ENCODE results near the gene MAZ.
"Not testable (repeated sequence)": the region's sequence is repeated elsewhere in the genome, so short reads cannot be mapped to it uniquely, and the experiment has no call there.

The MAZ gene

DNA sequence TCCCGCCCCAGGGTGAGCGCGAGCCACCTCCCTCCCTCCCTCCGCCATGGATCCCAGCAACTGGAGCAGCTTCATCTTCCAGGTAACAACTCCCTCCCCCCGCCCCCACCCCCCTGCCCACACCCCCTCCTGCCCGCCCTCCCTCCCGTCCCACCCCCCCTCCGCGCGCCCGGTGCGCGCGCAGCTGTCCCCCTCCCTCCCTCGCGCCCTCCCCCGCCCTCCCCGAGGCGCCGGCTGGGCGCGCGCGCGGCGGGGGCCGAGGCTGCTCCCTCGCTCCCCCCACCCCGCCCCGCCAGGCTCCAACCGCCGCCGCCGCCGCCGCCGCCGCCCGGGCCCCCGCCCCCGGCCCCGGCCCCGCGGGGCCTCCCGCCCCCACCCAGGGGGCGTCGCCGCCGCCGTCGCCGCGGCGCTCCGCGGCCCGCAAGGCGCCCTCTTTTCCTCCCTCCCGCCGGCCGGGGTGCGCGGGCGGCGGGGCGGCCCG is at the start of gene MAZ:
MAZ (plus strand) TSS at position 431 of the 481 bp plus-strand sequence. CDS start 173 bp downstream, outside the sequence.
- DNase-seq: no peak

GRCh38 chr16:29756654-29757053 is 49.7 kb upstream of the MAZ start:
- DNase-seq: no peak

DNA sequence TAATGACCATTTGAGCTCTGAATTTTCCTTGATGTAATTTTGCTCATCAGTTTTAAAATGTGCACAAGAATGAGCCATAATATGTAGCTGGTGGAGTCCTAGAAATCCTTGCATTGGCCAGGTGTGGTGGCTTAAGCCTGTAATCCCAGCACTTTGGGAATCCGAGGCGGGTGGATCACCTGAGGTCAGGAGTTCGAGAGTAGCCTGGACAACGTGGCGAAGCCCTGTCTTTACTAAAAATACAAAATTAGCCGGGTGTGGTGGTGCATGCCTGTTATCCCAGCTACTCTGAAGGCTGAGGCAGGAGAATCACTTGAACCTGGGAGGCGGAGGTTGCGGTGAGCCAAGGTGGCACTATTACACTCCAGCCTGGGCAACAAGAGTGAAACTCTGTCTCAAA is 49.2 kb upstream of the MAZ start:
- DNase-seq: not testable (repeated sequence)

DNA sequence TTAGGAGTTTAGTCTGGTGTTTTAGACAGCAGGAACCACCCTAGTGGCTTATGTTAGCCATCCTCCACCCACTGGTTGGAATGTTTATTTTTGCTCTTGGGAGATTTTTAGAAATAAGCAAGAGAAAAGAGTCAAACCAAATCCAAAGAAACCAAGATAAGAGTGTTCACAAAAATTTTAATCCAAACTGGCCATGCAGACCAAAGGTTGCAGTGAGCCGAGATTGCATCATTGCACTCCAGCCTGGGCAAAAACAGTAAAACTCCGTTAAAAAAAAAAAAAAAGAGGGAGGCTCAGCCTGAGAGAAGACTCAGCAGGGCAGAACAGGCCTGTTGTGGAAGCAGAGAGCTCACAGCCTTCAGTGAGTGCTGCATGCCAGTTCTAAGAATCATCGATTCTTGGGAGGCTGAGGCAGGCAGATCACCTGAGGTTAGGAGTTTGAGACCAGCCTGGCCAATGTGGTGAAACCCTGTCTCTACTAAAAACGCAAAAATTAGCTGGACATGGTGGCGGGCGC is 48.3 kb upstream of the MAZ start:
- no peak for DNase-seq

DNA sequence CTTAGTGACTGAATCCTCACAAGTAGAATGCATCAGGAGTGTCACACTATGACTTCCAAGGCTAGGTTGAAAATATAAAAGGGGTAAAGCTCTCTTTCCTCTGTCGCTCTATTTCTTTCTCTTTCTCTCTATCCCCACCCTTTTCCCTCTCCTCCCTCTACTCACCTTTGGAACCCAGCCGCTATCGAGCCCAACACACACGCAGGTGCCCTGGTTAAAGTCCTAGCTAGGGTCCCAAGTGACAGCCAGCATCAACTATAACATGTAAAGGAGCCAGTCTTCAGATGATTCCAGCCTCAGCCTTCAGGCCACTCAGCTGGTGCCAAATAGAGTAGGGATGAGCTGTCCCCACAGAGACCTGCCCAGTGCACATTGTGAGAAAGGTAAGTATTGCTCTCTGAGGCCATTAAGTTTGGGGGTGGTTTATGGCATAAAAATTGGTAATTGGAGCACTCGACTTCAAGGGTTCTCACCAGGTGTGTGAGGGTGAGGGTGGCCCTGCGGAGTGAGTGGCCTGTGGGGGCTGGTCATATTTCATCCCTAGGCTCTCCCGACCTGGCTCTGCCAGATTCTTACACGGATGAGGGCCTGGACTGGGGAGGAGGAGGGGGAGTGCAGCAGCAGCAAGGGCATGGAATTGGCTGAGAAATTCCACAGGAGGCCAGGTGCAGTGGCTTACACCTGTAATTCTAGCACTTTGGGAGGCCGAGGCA is 45.6 kb upstream of the MAZ start:
- no peak for DNase-seq

DNA sequence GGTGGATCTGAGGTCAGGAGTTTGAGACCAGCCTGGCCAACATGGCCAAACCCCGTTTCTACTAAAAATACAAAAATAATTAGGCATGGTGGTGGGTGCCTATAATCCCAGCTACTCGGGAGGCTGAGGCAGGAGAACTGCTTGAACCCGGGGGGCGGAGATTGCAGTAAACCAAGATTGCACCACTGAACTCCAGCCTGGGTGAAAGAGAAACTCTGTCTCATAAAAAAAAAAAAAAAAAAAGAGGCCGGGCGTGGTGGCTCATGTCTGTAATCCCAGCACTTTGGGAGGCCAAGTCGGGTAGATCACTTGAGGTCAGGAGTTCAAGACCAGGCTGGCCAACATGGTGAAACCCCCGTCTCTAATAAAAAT is 45.1 kb upstream of the MAZ start:
- not testable (repeated sequence) for DNase-seq

- DNase-seq: no peak
These were observed 44.4 kb upstream of the MAZ start for GRCh38 chr16:29761882-29762281.

DNA sequence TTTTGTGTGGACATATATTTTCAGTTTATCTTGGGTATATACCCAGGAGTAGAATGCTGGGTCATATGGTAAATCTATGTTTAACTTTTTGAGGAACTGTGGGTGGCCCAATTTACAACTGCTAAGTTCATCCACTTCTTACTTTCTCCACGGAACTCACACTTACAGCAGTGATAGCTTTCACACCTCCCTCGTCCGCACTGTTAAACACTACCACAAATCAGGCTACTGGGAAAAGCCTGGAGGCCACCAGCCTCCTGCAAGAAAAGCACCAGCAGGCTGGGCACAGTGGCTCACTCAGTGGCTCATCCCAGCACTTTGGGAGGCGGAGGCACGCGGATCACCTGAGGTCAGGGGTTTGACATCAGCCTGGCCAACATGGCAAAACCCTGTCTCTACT is 43.0 kb upstream of the MAZ start:
- DNase-seq: no peak

DNA sequence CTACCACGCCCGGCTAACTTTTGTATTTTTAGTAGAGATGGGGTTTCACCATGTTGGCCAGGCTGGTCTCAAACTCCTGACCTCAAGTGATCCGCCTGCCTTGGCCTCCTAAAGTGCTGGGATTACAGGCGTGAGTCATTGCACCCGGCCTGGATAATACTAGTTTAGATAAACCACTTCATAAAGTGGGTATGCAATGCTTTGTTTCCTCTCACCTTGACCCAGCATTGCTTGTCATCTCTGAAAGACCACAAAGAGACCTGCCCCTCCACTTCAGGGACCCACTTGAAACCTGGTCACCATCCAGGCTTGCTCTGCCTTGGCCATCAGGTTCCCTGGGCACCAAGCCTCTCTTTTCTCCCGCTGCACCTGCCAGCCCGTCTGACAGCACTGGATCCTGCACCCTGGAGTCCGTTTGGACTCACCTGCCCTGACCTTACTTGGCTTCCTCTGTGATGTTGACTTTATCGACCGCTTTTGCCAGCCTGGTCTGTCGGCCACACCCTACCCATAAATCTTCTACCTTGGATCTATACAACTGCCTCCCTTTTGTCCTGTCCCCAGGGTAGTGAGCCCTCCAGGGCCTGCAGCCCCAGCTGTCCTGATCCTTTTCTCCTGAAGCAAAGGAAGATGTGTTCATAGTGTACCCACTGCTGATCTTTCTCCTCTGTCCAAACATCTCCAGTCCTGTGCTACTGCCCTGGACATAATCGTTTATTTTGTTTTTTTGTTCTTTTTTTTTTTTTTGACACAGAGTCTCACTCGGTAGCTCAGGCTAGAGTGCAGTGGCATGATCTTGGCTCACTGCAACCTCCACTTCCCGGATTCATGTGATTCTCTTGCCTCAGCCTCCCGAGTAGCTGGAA is 40.9 kb upstream of the MAZ start:
- no peak for DNase-seq

DNA sequence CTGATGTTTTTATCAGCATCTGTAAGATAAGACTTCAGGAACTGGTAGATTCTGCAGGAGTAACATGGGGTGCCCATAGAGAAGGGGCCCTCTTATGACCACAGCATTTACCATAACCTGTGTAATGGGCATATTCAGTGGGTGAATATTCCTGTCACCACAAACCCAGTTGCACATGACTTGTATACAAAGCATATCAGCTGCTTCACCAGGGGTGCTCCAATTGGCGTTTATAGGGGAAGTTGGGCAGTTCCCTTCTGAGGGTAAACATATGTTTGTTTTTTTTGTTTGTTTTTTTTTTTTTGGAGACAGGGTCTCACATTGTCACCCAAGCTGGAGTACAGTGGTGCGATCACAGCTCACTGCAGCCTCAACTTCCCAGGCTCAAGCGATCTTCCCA is 39.8 kb upstream of the MAZ start:
- no peak for DNase-seq

DNA sequence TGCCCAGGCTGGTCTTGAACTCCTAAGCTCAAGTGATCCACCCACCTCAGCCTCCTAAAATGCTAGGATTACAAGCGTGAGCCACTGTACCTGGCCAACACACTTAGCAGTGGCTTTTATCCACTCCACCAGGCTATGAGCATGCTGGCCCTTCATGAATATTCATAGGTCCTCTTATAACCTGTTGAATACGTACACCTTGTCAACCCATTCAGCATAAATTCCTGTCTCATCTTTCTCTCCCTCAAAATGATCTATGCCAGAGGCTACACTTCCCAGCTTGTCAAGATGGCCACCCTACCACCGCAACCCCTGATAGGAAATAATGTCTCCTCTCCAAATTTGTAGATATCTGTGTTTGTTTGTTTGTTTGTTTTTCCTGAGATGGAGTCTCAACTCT is 39.3 kb upstream of the MAZ start:
- DNase-seq: no peak

GRCh38 chr16:29769507-29769906 is 36.8 kb upstream of the MAZ start:
- no peak for DNase-seq

- DNase-seq: no peak
These were observed 35.9 kb upstream of the MAZ start for GRCh38 chr16:29770250-29770929.

GRCh38 chr16:29772330-29772729 is 34.0 kb upstream of the MAZ start:
- DNase-seq: not testable (repeated sequence)

DNA sequence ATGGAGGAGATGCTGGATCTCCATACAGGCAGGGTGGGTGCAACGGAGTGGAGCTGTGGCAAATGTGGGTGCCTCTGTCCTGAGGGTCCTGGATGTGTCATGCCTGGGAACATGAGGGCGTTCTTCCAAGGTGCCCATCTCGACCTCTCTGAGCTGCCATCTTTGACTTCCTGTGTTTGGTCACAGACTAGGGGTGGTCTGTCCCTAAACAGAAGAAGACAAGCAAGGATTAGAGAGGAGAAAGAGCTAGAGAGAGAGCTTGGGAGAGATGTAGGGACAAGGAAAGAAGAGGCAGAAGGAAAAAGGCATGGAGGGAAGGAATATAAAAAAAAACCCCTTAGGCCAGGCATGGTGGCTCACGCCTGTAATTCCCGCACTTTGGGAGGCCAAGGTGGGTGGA is 31.6 kb upstream of the MAZ start:
- no peak for DNase-seq

GRCh38 chr16:29775742-29776408 is 30.5 kb upstream of the MAZ start:
- DNase-seq: no peak

DNA sequence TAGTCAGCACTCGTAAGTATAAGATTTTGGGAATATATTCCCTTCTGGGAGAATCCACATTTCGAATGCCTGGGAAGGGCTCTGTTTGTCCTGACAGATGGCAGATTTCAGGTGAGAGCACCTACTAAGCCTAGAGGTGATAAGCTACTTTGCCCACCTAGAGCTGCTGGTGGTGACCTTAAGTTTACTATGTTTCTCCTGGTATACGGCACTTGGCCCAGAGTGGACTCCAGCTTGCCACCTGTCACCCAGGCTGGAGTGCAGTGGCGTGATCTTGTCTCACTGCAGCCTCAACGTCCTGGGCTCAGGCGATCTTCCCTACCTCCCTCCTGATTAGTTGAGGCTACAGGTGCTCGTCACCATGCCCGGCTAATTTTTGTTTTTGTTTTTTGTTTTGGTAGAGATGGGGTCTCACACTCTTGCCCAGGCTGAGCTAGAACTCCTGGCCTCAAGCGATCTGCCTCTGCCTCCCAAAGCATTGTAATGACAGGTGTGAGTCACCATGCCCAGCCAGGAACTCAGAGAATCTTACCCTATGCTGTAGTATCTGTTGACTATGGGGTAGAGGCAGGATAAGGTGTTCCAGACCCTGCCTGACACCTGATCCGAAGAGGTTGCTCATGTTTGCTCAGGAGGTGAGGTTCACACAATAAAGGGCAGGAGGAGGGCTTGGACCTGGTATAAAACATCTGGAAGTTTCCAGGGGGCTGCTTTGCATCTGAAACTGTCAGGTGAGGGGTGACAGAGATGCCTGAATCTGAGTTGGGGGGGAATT is 28.6 kb upstream of the MAZ start, which contains the start of gene ZG16:
ZG16 (plus strand) TSS at position 681 of the 775 bp plus-strand sequence. CDS start 1,011 bp downstream, outside the sequence.
- no peak for DNase-seq

GRCh38 chr16:29779474-29779873 is 26.9 kb upstream of the MAZ start:
- DNase-seq: no peak

DNA sequence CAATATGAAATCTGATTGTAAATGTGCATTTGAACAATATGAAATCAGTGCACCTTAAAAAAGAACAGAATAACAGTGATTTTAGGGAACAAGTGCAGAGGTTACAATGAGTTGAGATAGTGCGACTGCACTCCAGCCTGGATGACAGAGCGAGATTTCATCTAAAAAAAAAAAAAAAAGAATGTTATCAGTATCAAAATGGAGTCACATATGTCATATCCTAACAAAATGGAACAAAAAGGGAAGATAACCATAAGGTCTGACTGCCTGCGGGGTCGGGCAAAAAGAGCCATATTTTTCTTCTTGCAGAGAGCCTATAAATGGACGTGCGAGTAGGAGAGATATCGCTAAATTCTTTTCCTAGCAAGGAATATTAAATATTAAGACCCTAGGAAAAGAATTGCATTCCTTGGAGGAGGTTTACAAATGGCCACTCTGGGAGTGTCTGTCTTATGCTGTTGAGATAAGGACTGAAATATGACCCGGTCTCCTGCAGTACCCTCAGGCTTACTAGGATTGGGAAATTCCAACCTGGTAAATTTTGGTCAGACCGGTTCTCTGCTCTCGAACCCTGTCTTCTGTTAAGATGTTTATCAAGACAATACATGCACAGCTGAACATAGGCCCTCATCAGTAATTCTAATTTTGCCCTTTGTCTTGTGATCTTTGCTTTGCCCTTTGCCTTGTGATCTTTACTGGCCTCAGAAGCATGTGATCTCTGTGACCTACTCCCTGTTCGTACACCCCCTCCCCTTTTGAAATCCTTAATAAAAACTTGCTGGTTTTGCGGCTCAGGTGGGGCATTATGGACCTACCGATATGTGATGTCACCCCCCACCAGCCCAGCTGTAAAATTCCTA is 23.0 kb upstream of the MAZ start:
- not testable (repeated sequence) for DNase-seq

- peak in 1 of 2 experiments; percentile 8 for DNase-seq
These were observed 22.2 kb upstream of the MAZ start for GRCh38 chr16:29784157-29784556.
